HFF-Myc (cell line): ENCODE data around the gene ZNF662.

ENCODE experiments used
- DNase-seq: peaks from one replicate; pipeline ENCODE4 v3.0.0-alpha.2; 2011; ENCODE audit warnings: low read depth; ENCODE audit errors: extremely low read depth
- H3K4me3 ChIP-seq: replicated peaks from 2 replicates; pipeline ENCODE4 v1.5.1; 2011; ENCODE audit warnings: low read depth, mild to moderate bottlenecking, control low read depth, low read length
- CTCF ChIP-seq: IDR thresholded peaks from 2 replicates; pipeline ENCODE4 v1.5.1; 2012; ENCODE audit warnings: mild to moderate bottlenecking, low read depth, low read length, control low read depth; ENCODE audit errors: missing control alignments

Gene ZNF662

DNA sequence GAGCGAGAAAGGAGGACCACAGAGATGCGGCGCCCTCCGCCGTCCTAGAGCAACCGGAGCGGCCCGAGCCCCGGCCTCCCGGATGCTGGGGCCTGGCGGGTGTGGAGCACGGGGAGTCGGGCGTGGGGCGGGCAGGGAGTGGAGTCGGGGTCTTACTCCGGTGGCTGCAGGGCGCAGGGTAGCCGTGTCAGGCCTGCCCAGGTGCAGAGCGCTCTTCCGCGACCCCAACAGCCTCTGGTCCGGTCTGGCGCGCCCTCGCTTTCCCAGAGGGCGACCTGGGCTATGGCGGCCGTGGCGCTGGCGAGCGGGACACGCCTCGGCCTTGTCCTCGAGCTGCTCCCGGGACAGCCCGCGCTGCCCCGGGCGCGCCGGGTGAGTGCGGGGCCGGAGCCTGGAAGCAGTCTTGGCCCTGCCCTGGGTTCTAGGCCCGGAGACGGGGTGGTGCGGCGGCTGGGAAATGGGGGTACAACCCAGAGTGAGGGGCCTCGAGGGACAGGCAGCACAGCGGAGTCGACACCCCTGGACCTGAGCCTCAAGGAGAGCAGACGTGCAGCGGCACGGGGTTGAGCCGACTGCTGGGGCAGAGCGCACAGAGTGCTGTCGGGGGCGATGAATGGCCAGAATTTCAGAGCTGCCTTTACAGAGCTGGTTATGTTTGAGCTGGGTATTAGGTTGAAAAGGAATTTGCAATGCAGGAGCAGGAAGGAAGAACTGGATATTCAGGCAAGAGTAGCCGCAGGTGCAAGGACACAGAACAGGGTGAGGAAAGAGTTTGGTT lies at the start of gene ZNF662:
TSS of gene ZNF662 (plus strand) at position 73 of the 778 bp plus-strand sequence. CDS start 1,973 bp downstream, outside the sequence.
- H3K4me3 ChIP-seq: peak within 1 kb of the TSS; percentile 32
- no peak for DNase-seq
- TF ChIP-seq CTCF: no peak

DNA sequence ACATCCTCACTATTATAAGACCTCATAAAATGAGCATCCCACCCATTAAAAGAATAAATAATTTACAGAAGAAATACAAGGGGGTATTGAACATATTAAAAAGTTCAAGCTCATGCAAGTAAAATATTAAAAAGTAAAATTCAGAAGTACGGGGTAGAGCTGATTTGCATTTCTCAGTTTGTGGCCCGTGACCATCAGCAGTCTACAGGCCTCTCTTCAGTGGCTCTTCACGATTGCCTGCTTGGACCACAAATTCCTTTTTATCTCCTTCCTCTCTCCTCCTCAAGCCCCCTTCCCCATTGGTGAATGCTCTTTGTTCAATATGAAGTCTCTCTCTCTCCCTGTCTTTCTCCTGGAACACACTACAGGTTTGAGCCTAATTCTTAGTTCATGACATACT lies 49.4 kb upstream of the ZNF662 start:
- TF ChIP-seq CTCF: no peak
- no peak for DNase-seq
- no peak overlapping the region for H3K4me3 ChIP-seq

DNA sequence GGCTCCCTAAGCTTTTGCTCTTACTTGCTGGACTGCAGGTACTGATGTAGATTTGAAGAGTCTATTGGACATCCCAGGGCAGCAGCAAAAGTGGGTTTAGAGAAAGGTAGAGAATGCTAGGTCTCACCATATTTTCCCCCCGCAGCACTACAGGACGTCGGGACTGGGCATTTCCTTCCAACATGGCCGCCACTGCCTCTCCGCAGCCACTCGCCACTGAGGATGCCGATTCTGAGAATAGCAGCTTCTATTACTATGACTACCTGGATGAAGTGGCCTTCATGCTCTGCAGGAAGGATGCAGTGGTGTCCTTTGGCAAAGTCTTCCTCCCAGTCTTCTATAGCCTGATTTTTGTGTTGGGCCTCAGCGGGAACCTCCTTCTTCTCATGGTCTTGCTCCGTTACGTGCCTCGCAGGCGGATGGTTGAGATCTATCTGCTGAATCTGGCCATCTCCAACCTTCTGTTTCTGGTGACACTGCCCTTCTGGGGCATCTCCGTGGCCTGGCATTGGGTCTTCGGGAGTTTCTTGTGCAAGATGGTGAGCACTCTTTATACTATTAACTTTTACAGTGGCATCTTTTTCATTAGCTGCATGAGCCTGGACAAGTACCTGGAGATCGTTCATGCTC lies 41.5 kb upstream of the ZNF662 start:
- no peak for DNase-seq
- TF ChIP-seq CTCF: no peak
- no peak overlapping the region for H3K4me3 ChIP-seq

DNA sequence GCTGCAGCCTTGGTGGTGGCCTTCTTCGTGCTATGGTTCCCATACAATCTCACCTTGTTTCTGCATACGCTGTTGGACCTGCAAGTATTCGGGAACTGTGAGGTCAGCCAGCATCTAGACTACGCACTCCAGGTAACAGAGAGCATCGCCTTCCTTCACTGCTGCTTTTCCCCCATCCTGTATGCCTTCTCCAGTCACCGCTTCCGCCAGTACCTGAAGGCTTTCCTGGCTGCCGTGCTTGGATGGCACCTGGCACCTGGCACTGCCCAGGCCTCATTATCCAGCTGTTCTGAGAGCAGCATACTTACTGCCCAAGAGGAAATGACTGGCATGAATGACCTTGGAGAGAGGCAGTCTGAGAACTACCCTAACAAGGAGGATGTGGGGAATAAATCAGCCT lies 40.7 kb upstream of the ZNF662 start:
- no peak for TF ChIP-seq CTCF
- H3K4me3 ChIP-seq: no peak overlapping the region
- DNase-seq: no peak

DNA sequence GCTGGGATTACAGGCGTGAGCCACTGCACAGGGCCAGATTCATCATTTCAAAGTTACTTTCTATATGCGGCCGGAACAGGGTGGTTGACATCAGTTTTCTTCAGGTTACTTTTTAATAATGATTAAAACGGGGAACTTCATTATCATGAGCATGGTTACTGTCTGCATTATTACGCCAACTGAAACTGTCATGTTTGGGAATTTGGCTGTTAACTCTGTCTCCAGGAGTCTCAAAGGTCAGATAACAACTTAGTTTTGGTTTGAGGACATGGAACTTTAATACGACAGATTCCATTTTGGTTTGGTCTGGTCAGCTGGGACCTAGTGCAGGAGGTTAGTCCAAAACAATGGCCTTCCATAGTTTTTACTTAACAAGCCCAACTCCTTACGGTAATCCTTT lies 38.8 kb upstream of the ZNF662 start:
- no peak for DNase-seq
- no peak for TF ChIP-seq CTCF

DNA sequence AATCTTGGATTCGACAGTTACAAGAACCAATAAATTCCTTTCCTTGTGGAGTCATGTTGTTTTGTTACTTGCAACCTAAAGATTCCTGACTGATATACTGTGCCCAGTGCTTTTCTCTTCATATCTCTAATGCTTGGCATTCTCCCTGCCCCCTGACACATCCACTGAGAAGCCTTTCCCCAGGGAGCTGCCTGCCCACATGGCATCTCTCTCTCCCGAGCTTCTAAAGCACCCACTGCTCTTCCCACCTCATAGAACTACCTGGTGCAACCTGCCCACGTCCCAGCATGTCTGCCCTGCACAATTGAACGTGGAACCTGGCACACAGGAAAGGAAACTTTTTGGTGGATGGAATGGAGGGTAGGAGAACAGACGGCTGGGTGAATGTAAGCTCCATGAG lies 37.1 kb upstream of the ZNF662 start:
- DNase-seq: no peak
- no peak for TF ChIP-seq CTCF
- H3K4me3 ChIP-seq: no peak overlapping the region

More for the DNA sequence above, 38.8 kb upstream of the ZNF662 start:
- no peak overlapping the region for H3K4me3 ChIP-seq
